Hepatocyte (in vitro differentiated cells): ENCODE data around the gene ECE1. TPM values are rescaled to one million over a fixed set of nuclear protein-coding genes. Genes with fewer than 3 reads are reported as not detected.

Source experiments
- DNase-seq: peaks from one replicate; pipeline ENCODE4 v3.0.0-alpha.2; 2016; ENCODE audit warnings: low spot score
- H2AFZ ChIP-seq: fragments of 200-600 bp; sonication (generic); 2 replicates; pipeline ENCODE4 v1.6.0; 2016; ENCODE audit warnings: antibody characterized with exemption, mild to moderate bottlenecking
- H3K27ac ChIP-seq: fragments of 200-600 bp; sonication (generic); 2 replicates; pipeline ENCODE4 v1.5.1; 2016; ENCODE audit warnings: mild to moderate bottlenecking
- H3K27me3 ChIP-seq: fragments of 200-600 bp; sonication (generic); 2 replicates; pipeline ENCODE4 v1.6.1; 2016
- H3K36me3 ChIP-seq: fragments of 200-600 bp; sonication (generic); replicated peaks from 2 replicates; pipeline ENCODE4 v1.5.1; 2016; ENCODE audit warnings: low read depth; ENCODE audit not compliant: insufficient read depth
- H3K4me1 ChIP-seq: fragments of 200-600 bp; sonication (generic); 2 replicates; pipeline ENCODE4 v1.5.1; 2016; ENCODE audit warnings: mild to moderate bottlenecking, moderate library complexity; ENCODE audit not compliant: insufficient read depth
- H3K4me2 ChIP-seq: fragments of 200-600 bp; sonication (generic); 2 replicates; pipeline ENCODE4 v1.6.0; 2016
- H3K4me3 ChIP-seq: fragments of 200-600 bp; sonication (generic); 2 replicates; pipeline ENCODE4 v1.5.1; 2016; ENCODE audit warnings: mild to moderate bottlenecking
- H3K79me2 ChIP-seq: fragments of 200-600 bp; sonication (generic); 2 replicates; pipeline ENCODE4 v1.6.0; 2017; ENCODE audit warnings: mild to moderate bottlenecking
- H3K9me2 ChIP-seq: fragments of 200-600 bp; sonication (generic); replicated peaks from 2 replicates; pipeline ENCODE4 v1.6.0; 2017; ENCODE audit warnings: mild to moderate bottlenecking; ENCODE audit not compliant: insufficient read depth
- H3K9me3 ChIP-seq: fragments of 200-600 bp; sonication (generic); 2 replicates; pipeline ENCODE4 v1.5.1; 2016; ENCODE audit warnings: low read depth, mild to moderate bottlenecking
- H4K20me1 ChIP-seq: fragments of 200-600 bp; sonication (generic); 2 replicates; pipeline ENCODE4 v1.6.0; 2016; ENCODE audit warnings: mild to moderate bottlenecking; ENCODE audit not compliant: insufficient read depth, poor library complexity, severe bottlenecking
- CTCF ChIP-seq: fragments of 200-600 bp; sonication (generic); IDR thresholded peaks from 2 replicates; pipeline ENCODE4 v1.5.1; 2016; ENCODE audit warnings: antibody characterized with exemption, mild to moderate bottlenecking; ENCODE audit not compliant: poor library complexity
- EZH2 ChIP-seq: fragments of 200-600 bp; sonication (generic); IDR thresholded peaks from 2 replicates; pipeline ENCODE4 v1.6.1; 2016; ENCODE audit warnings: antibody characterized with exemption, mild to moderate bottlenecking, borderline replicate concordance
- EZH2phosphoT487 ChIP-seq: fragments of 200-600 bp; sonication (generic); IDR thresholded peaks from one replicate; pipeline ENCODE4 v1.6.1; 2018; ENCODE audit warnings: antibody characterized with exemption, mild to moderate bottlenecking, low read depth, moderate library complexity; ENCODE audit not compliant: unreplicated experiment, severe bottlenecking
- WGBS: methylation state at CpG from one replicate; pipeline ENCODE4 v1.1.6; 2016; ENCODE audit warnings: low lambda C conversion rate; ENCODE audit errors: missing lambda C conversion rate; 5-methylcytosine and 5-hydroxymethylcytosine counted together
- polyA plus RNA-seq: library from polyadenylated mRNA; unstranded; fragments of >200 nt; fragmentation: Nextera tagmentation; extraction: Ambion mirVana; gene quantifications from 2 replicates; pipeline ENCODE4 v1.2.1, GENCODE V29; 2016
- total RNA-seq: library from RNA; depleted of rRNA; stranded (reverse); fragments of >200 nt; gene quantifications from 2 replicates; pipeline ENCODE4 v1.2.3, GENCODE V29; 2014

Gene ECE1
- total and polyA plus RNA-seq, 2 experiments from 2014 or later = 60.8 to 90.6 TPM

- no peak overlapping the region for H3K27ac ChIP-seq
- no peaks in the 10 kb centered on the region for H3K36me3 ChIP-seq
- 92% methylated on average over 13 of the region's 13 CpGs for WGBS
- TF ChIP-seq CTCF = no peak
- TF ChIP-seq EZH2 = no peak
- no peak for TF ChIP-seq EZH2phosphoT487
- H2AFZ ChIP-seq = no peak overlapping the region
- H3K9me3 ChIP-seq = no peaks in the 10 kb centered on the region
- no peaks in the 10 kb centered on the region for H4K20me1 ChIP-seq
- H3K4me2 ChIP-seq = no peak overlapping the region
- no peak overlapping the region for H3K4me3 ChIP-seq
- peaks cover 5% of the 10 kb centered on the region for H3K79me2 ChIP-seq
- no peak for DNase-seq
- H3K9me2 ChIP-seq = no peaks in the 10 kb centered on the region
- H3K4me1 ChIP-seq = peaks cover 28% of the 10 kb centered on the region
- no peaks in the 10 kb centered on the region for H3K27me3 ChIP-seq
Measured at GRCh38 chr1:21257431-21258135, 32.7 kb downstream of the ECE1 start.

- Histone ChIP-seq H3K27me3 (no peaks in the 10 kb centered on the region), H3K79me2 (peaks cover 5% of the 10 kb centered on the region), H3K36me3 (no peaks in the 10 kb centered on the region), H2AFZ (no peak overlapping the region), H3K4me1 (peaks cover 23% of the 10 kb centered on the region), H3K4me3 (no peak overlapping the region), H3K9me2 (no peaks in the 10 kb centered on the region), H4K20me1 (no peaks in the 10 kb centered on the region), H3K9me3 (no peaks in the 10 kb centered on the region), H3K4me2 (no peak overlapping the region), H3K27ac (no peak overlapping the region)
- no peak for DNase-seq
- WGBS = 92% methylated on average over 13 of the region's 13 CpGs
- no peak for TF ChIP-seq EZH2
- TF ChIP-seq EZH2phosphoT487 = no peak
- TF ChIP-seq CTCF = no peak
Measured at GRCh38 chr1:21256776-21257175, 33.5 kb downstream of the ECE1 start.

- H3K4me3 ChIP-seq = no peak overlapping the region
- no peak overlapping the region for H3K27ac ChIP-seq
- 96% methylated on average over 14 of the region's 14 CpGs for WGBS
- H3K4me1 ChIP-seq = peaks cover 23% of the 10 kb centered on the region
- no peaks in the 10 kb centered on the region for H3K27me3 ChIP-seq
- H3K4me2 ChIP-seq = no peak overlapping the region
- H3K36me3 ChIP-seq = no peaks in the 10 kb centered on the region
- H3K79me2 ChIP-seq = peaks cover under 1% of the 10 kb centered on the region
- H2AFZ ChIP-seq = no peak overlapping the region
- H3K9me3 ChIP-seq = no peaks in the 10 kb centered on the region
- no peaks in the 10 kb centered on the region for H3K9me2 ChIP-seq
- no peaks in the 10 kb centered on the region for H4K20me1 ChIP-seq
- TF ChIP-seq CTCF (no peak), EZH2phosphoT487 (no peak), EZH2 (no peak)
- DNase-seq = no peak
Measured at GRCh38 chr1:21255943-21256320, 34.3 kb downstream of the ECE1 start.
